Measurements from ENCODE around the gene EFNA1.
"Not testable (repeated sequence)": the region's sequence is repeated elsewhere in the genome, so short reads cannot be mapped to it uniquely, and the experiment has no call there.

Gene EFNA1

DNA sequence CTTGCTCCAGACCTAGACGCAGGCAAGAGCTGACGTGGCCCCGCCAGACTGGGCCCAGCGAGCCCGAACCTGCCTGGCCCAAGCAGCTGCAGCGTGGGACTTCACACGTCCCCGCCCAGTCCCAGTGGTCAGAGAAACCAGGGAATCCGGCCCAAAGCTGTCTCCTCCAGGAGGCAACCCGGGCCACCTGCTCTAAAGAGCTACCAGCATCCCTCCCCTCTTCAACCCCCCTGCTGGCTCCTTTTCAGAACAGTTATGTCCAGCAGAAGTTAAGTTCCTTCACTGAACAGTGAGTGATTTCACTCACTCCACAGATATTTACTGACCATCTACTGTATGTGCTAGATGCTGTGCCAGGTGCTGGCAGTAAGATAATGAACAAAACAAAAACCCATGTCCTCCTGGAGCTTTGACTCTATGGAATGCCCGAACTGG is 2.1 kb upstream of the EFNA1 start:
- no peak for DNase-seq

DNA sequence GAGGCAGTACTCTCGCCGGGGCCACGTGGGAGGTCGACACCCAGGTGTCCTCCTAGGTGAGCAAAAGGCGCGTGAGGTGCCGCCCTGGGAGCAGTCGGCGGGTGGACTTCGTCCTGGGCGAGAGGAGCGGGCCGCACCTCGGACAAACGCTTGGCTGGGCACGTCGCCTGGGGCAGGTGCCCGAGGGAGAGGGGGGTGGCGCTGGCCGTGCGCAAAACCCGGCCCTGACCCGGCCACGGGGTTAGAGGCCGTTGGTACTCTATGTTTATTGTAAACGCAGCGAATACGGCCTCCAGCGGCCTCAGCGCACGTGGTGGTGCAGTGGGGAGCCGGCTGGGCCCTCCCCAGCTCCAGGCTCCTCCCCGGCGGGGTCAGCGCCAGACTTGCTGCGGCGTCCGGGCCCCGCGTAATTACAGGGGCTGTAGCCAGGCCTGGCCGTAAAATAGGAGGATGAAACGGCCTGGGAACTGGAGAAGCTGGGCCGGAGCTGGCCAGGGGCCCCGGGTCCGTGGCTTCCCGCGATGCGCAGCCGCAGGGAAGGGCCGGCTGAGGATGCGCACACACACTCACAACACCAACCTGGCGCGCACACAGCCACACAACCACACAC is 1.6 kb upstream of the EFNA1 start:
- no peak for DNase-seq

DNA sequence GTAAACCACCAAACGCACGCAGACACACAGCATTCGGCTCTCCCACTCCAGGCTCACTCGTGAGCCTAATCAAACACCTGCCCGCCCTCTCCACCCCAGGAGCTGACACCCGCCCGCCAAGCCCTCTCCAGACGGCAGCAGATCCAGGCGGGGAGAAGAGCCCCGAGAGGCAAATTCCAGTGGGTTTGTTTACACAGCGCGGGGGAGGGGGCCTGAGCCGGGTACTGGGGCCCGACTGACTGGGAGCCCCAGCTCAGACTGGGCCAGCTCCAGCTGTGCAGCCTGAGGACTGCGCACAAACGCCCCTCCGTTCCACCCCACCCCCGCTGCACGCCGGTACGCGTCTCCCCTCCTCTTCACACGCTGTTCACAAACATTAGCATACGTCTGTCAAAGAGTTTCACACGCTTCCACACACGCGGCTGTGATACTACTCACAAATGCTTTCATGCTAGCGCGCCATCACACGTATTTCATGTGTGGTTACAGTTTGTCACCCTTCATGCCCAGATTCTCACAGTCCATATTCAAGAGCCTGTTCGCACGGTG is 1.0 kb upstream of the EFNA1 start:
- DNase-seq: peak; percentile 58

DNA sequence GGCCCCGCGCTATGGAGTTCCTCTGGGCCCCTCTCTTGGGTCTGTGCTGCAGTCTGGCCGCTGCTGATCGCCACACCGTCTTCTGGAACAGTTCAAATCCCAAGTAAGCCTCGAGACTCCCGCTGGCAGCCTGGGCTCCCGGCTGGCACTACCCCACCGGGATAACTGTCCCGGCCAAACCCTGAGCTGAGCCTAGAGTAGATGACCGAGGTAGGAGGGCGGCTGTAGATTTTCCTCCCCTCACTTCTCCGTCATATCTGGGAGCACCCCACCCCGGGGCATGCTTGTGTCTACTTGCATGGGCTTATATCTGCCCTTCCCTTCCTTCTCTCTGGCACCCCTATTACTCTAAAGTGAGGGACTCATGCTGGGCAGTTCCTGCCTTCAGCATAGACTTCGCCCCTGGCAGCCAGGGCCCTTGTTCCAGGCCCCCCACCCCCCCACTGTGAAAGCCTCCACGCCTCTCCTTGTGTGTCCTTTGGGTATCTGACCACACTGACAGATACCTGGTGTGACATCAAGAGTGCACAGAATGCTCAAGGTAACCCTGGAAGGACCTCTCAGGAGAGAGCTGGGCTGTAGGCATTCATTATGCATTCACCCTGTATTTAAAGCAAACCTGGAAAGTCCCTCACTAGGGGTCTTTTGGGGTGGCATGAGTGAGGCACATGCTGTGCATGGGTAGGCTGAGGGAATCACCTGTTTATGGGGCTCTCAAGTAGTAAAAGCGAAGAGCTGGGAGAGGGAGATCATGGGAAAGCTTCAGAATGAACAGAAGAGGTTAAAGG is 485 bp downstream of the EFNA1 start:
- DNase-seq: no peak

DNA sequence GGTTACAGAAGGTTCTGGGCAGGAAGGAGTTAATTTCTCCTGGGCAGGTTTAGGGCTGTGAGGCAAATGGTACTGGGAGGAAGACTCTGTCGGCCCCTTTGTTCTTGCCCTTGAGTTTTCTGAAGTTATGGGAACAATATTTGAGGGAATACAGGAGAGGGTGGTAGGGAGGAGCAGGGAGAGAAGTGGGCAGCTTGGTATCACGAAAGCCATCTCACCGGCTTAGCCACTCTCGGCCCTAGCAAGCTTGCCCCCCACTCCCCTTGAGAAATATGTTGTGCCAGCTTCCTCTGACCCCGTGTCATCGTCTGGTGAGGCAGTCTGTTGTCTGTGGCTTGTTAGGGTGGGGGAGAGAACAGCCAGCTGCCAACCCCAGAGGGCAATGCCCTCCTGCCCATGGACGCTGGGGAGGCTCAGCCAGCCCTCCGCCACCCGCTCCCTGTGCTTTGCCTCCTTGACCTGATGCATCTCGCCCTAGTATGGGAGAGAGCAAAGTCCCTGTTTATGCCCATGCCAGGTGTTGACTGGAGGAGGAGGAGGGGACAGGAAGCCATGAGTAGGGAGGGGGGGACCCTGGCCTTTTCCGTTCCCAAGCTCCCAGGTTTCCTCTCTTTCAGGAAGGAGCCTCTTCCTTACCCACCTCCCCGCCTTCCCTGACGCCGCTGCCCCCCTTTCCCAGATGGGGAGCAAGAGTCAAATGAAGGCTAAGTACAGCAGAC is 1.2 kb downstream of the EFNA1 start:
- no peak for DNase-seq

DNA sequence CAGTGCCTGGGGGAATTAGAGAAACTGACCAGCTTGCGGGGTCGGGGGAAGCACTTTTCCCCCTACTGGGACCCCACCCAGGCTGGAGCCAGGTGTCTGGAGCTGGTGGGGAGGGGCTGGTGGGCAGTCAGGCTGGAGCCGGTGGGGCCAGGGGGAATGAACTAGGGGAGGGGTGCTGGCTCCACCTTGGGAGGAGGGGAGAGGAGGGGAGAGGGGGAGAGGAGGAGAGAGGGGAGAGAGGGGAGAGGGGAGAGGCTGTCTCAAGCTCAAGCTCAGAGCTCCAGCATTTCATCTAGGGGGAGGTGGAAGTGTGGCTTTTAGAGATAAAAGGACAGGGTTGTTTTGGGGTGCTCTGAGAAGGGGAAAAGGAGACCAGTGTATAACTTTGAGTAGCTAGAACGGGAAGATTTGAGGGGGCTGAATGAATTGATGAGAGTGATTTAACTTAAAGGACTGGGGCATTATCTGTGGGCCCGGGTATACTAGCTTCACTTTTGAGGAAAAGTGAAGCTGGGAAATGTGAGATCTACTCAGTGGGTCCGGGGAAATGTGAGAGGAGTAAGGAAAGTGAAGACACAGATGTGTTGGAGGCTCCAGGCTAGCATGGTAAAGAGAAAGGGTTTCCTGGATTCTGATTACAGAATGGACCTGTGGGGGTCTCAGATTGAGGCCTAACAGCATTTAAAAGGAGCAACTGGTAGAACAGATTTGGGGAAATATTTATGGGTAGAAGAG is 2.8 kb downstream of the EFNA1 start:
- DNase-seq: no peak

DNA sequence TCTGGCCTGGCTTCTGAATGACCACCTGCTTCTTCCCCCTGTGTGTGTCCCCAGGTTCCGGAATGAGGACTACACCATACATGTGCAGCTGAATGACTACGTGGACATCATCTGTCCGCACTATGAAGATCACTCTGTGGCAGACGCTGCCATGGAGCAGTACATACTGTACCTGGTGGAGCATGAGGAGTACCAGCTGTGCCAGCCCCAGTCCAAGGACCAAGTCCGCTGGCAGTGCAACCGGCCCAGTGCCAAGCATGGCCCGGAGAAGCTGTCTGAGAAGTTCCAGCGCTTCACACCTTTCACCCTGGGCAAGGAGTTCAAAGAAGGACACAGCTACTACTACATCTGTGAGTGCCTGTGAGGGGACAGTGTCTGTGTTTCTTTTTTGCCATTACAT is 3.6 kb downstream of the EFNA1 start:
- DNase-seq: no peak

DNA sequence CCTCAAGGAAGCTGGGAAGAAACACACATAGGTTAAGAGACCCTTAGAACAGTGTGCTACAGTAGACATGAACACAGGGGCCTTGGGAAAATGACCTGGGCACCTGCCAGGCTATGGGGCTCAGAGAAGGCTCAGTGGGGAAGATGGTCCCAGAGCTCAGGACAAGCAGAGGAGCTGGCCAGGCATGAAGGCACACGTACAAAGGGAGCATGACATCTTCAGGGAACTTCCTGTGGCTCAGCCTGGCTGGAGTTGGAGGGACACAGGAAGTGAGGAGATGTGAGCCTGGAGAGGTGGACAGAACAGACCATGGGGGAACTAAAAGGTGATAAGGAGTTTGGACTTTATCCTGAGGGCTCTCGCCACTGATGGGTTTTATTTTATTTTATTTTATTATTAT is 4.2 kb downstream of the EFNA1 start:
- no peak for DNase-seq

DNA sequence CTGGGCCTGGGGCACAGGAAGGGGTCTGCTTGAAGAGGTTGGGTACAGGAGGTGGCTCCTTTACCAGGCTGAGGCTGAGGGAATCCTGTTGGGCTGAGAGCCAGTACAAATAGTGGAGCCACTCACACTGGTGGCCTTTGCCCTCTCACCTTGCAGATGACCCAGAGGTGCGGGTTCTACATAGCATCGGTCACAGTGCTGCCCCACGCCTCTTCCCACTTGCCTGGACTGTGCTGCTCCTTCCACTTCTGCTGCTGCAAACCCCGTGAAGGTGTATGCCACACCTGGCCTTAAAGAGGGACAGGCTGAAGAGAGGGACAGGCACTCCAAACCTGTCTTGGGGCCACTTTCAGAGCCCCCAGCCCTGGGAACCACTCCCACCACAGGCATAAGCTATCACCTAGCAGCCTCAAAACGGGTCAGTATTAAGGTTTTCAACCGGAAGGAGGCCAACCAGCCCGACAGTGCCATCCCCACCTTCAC is 6.2 kb downstream of the EFNA1 start:
- no peak for DNase-seq

DNA sequence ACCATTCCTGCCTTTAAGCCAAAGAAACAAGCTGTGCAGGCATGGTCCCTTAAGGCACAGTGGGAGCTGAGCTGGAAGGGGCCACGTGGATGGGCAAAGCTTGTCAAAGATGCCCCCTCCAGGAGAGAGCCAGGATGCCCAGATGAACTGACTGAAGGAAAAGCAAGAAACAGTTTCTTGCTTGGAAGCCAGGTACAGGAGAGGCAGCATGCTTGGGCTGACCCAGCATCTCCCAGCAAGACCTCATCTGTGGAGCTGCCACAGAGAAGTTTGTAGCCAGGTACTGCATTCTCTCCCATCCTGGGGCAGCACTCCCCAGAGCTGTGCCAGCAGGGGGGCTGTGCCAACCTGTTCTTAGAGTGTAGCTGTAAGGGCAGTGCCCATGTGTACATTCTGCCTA is 6.6 kb downstream of the EFNA1 start:
- no peak for DNase-seq

DNA sequence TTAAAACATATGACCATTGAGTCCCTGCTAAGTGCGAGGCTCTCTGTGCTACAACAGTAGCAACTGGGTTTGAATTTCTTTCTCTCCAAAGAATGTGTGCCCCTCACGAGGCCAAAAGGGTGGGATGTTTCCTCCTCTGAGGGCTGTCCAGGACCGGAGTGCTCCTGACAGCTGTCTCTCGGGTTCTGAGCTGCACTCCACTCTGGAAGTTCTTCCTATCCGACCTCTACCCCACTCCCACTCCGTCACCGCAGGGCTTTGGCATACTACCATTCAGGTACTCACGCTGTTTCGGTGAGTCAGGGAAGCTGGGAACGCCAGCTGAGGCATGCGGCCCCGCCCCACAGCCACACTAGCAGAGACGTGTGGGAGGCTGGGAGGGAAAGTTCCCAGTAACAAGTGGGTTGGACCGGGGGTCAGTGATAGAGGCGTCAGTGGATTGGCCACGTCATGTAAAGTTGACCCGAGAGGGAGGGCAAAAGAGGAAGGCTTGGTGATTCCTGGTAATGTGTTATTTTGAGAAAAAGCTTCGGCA is 7.3 kb downstream of the EFNA1 start:
- DNase-seq: peak; percentile 87

DNA sequence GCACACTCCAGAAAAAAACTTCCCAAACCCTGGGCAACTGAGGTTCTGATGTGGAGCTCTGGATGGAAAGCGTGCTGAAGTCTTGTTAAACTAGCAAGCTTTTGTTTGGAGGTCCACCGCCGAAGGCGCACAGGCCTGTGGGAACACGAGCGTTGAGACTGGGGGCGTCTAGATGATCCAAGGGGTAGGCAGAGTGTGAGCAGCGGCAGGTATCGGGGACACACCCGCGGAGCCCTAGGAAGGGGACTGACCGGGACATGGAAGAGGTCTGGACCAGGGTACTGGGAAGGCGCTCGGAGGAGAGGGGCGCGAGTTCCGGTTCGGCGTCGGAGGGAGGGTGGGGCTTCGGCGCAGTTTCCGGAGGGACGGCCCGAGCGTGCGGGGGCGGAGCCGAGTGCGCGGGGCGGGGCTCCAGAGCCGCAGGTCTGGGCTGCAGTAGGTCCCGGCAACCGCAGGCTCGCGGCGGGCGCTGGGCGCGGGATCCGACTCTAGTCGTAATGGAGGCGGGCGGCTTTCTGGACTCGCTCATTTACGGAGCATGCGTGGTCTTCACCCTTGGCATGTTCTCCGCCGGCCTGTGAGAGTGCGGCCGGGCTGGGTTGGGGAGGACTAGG is 7.8 kb downstream of the EFNA1 start, which contains the start of gene SLC50A1:
SLC50A1 (plus strand) TSS at position 438 of the 614 bp plus-strand sequence; CDS start at position 498, 60 bp downstream.
- peak; percentile 96 for DNase-seq

DNA sequence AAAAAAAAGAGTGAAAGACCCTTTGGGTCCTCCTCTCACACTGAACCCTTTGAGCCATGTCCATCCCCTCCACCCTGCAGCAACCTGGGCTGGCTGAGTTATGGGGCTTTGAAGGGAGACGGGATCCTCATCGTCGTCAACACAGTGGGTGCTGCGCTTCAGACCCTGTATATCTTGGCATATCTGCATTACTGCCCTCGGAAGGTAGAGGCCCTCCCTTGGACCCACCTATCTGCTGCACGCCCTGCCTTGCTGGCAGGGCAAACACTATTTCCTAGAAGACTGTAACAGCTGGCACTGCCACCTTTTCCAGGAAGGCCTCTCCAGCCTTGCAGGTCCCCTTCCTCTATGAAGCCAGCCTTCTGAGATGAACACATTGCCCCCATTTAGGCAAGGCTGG is 9.1 kb downstream of the EFNA1 start:
- DNase-seq: no peak

DNA sequence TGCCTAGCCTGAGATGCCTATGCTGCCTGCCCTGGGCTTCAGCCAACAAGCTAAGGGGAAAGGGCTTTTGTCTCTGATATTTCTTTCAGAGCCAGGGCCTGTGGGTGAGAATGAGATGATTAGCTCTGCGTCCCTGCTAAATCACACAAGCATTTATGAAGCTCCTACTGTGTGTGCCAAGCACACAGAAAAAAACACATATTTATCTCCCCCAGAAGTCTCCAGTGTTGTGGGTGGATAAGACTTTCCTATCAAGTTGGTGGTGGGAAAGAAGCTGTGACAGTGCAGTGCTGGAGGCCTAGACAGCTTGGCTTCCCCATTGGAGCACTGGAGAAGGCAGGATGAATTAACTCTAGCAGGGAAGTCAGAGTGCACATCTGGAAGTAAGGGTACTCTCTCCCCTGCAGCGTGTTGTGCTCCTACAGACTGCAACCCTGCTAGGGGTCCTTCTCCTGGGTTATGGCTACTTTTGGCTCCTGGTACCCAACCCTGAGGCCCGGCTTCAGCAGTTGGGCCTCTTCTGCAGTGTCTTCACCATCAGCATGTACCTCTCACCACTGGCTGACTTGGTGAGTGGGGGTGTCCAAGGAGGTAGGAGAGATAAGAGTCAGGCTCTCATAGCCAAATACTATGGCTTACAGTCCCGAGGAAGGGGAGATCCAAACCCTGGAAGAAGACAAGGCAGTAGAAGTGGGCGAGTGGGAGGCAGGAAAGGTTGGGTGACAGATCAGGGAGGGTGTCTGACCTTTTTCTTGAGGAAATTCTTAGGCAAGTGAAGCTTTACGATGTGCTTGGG is 9.7 kb downstream of the EFNA1 start:
- DNase-seq: no peak

DNA sequence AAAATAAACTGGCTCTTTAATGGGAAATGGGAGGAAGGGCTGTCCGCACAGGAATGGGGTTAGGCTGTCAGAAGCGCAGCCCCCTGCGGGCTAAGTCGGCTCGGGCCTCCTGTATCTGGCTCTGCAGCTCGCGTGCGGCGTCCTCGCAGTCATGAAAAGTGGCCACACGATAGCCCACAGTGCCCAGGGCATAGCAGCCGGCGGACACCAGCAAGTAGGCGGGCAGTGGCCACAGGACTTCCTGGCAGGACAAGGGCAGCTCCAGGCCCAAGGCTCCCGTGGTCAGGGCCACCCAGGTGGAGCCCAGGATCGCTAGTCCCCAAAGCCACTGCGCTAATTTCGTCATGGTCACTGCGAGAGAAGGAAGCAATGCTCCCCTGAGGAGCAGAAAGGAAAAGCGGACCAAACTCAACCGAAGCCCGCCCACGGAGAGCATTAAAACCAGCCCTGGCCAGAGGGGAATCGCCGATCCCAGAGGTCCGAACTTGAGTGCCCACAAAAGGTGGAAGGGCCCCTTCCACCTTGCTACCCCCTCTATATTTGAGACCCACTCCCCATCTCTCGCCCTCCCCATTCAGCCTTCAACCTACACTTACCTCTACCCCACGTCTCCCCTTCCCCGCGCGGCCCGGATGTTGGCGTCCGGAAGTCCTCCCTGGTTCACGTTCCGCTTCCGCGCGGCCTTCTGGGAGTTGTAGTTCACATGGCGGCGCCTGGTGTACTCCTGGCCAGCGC is 12.4 kb downstream of the EFNA1 start, which contains the start of gene DPM3:
DPM3 (minus strand) TSS at position 637 of the 735 bp plus-strand sequence; CDS start at position 346, 291 bp downstream.
- peak; percentile 95 for DNase-seq

DNA sequence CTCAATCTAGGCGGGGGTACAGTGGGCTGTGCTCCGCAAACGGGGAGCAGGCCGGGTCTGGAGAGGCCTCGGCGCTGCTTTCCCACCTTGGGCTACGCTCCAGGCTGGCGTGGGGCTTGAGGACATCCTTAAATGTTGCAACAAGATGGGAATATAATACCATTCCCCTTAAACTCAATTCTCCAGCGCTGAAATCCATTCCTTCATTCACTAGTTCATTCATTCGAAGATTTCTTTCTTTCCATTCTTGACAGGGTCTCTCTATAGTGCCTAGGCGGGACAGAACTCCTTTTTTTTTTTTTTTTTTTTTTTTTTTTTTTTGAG is 12.9 kb downstream of the EFNA1 start:
- DNase-seq: no peak

DNA sequence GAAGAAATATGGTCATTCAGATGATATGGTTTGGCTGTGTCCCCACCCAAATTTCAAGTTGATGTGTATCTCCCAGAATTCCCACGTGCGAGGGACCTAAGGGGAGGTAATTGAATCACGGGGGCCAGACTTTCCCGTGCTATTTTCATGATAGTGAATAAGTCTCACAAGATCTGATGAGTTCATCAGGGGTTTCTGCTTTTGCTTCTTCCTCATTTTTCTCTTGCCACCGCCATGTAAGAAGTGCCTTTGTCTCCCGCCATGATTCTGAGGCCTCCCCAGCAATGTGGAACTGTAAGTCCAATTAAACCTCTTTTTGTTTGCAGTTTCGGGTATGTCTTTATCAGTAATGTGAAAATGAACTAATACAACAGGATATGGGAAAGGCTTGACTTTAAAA is 14.1 kb downstream of the EFNA1 start:
- no peak for DNase-seq

DNA sequence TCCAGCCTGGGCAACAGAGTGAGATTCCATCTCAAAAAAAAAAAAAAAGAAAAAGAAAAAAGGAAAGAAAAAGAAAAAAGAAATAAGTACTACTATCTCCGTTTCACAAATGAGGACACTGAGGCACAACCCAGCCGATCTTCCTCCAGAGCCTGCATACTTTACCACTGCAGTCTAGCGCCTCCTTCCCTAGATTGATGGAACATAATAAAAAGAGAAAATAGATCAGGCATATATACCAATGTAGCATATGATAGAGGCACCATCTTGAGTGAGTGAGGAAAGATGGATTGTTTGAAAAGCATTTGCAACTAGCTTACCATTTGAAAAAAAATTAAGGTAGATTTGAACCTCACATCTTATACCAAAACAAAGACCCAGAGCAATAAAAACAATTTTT is 17.8 kb downstream of the EFNA1 start:
- no peak for DNase-seq

DNA sequence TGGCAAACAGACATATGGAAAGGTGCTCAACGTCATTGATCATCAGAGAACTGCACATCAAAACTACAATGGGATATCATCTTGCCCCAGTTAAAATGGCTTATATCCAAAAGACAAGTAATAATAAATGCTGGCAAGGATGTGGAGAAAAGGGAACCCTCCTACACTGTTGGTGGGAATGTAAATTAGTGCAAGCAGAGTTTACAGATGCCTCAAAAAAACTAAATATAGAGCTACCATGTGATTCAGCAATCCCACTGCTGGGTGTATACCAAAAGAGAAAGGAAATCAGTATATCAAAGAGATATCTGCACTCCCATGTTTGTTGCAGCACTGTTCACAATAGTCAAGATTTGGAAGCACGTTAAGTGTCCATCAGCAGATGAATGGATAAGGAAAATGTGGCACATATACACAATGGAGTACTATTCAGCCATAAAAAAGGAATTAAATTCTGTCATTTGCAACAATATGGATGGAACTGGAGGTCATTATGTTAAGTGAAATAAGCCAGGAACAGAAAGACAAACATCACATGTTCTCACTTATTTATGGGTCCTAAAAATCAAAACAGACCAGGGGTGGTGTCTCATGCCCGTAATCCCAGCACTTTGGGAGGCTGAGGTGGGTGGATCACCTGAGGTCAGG is 28.4 kb downstream of the EFNA1 start:
- not testable (repeated sequence) for DNase-seq

DNA sequence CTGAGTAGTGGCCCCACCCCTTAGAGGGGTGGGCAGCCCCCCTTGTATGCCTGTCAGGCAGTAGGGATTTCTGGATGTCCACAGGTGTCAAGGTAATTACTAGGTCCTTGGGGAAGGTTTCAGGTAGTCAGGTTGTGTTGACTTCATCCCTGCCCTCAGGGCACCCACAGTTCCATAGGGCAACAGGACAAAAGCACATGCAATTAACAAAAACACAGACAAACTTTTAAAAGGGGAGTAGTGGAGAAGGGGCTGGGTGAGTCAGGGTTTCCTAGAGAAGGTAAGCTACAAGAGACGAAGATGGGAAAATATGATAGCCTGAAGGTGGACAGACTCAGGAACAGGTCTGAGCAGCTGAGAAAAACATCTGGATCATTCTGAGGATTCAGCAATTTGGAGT is 31.3 kb downstream of the EFNA1 start:
- DNase-seq: no peak
